Neural crest cell (in vitro differentiated cells): Measurements from ENCODE around the gene FCN1. TPM values are rescaled to one million over a fixed set of nuclear protein-coding genes. Genes with fewer than 3 reads are reported as not detected.

Source experiments
- DNase-seq: peaks from one replicate; pipeline ENCODE4 v3.0.0; 2021; ENCODE audit warnings: low read depth, mixed read lengths, low spot score
- H3K27ac Mint-ChIP-seq: one replicate; pipeline ENCODE4 v1.8.0; 2021; ENCODE audit warnings: mild to moderate bottlenecking, mixed read lengths; ENCODE audit not compliant: unreplicated experiment
- H3K27me3 Mint-ChIP-seq: 2 replicates; pipeline ENCODE4 v1.8.0; 2021; ENCODE audit warnings: low read depth, mild to moderate bottlenecking, mixed read lengths
- H3K36me3 Mint-ChIP-seq: 2 replicates; pipeline ENCODE4 v1.8.0; 2021; ENCODE audit warnings: low read depth, mild to moderate bottlenecking, mixed read lengths
- H3K4me1 Mint-ChIP-seq: 2 replicates; pipeline ENCODE4 v1.8.0; 2021; ENCODE audit warnings: mixed read lengths
- H3K4me3 Mint-ChIP-seq: one replicate; pipeline ENCODE4 v1.8.0; 2021; ENCODE audit warnings: mild to moderate bottlenecking, mixed read lengths
- H3K9me3 Mint-ChIP-seq: 2 replicates; pipeline ENCODE4 v1.8.0; 2021; ENCODE audit warnings: mixed read lengths
- total RNA-seq: library from RNA; stranded (reverse); gene quantifications from 2 replicates; pipeline ENCODE4 v1.2.1, GENCODE V29; 2021
- TF ChIP-seq, protein P1 (sequence below): fragments of 200-600 bp; sonication (generic); conservative IDR thresholded peaks from 2 replicates; pipeline ENCODE4 v1.5.0; 2021; ENCODE audit warnings: antibody characterized with exemption, mild to moderate bottlenecking

Gene FCN1
- total RNA-seq, 1 donor from 2014 or later, result not detected

DNA sequence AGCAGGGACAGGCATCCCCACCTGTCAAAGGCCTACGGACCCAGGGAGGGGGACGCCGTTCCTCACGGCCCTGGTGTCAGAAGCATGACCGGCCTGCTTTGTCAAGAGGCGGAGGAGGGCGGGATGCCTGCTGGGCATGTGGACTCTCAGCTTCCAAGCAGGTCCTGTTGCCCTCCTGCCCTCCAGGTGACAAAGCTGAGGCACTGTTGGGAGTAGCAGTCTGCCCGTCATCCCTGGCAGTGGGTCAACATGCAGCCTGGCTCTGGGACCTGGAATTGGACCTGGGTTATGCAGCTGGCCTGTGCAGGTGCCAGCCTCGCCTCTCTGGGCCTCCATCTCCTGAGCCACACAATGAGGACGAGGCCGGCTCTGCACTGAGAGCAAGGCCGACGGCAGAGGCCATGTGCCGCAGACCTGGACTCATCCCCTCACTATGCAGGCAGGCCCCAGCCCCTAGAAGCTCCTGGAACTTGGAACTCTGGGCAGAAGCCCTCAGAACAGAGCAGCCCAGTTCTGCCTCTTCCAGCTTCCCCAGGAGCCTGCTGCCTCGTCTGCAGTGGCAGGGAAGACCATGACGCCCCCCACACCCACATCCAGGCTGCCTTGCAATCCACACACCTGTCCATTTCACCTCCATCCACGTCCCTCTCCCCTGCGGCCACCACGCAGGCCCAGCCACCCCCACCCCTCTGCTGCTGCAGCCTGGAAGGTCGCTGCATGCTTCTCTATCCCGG lies 20.8 kb upstream of the FCN1 start:
- Mint-ChIP-seq H3K4me1 (peaks cover 23% of the 10 kb centered on the region), H3K9me3 (no peaks in the 10 kb centered on the region), H3K27me3 (no peaks in the 10 kb centered on the region), H3K36me3 (no peaks in the 10 kb centered on the region), H3K4me3 (no peak overlapping the region), H3K27ac (no peak overlapping the region)
- TF ChIP-seq, protein P1, sequence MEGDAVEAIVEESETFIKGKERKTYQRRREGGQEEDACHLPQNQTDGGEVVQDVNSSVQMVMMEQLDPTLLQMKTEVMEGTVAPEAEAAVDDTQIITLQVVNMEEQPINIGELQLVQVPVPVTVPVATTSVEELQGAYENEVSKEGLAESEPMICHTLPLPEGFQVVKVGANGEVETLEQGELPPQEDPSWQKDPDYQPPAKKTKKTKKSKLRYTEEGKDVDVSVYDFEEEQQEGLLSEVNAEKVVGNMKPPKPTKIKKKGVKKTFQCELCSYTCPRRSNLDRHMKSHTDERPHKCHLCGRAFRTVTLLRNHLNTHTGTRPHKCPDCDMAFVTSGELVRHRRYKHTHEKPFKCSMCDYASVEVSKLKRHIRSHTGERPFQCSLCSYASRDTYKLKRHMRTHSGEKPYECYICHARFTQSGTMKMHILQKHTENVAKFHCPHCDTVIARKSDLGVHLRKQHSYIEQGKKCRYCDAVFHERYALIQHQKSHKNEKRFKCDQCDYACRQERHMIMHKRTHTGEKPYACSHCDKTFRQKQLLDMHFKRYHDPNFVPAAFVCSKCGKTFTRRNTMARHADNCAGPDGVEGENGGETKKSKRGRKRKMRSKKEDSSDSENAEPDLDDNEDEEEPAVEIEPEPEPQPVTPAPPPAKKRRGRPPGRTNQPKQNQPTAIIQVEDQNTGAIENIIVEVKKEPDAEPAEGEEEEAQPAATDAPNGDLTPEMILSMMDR, result no peak
- DNase-seq, result no peak

DNA sequence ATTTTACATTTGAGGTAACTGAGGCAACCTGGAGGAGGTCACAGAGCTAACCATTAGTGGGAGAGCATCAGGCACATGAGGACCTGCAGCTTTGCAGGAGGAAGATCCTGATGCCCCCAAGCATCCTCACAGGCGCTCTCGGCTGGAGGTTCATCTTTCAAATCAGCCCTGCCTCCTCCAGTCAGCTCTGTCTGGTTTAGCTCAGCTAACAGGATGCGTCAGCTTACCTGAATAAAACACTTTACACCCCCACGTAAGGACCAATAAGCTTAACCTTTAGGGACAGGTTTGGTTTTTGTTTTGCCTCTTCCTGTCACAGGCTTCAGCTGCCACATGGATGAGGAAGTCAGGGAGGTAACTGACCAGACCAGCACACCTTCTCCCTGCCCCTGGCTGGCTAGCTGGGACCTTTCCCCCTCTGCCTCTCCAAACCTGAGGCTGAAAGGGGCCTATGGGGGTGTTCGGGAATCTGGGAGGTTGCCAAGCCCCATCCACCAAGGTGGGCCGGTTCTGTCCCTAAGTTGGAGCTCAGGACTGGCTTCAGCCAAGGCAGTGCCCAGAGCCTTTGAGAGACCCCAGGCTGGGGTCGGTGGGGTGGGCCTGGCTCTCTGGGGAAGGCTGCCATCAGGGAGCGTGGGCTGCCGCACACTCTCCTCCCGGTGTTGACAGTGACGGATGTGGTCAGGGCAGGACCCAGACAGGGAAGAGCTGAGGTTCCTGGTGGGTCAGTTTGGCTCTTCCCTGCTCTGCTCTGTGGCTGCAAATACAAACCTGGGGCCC lies 20.0 kb upstream of the FCN1 start:
- Mint-ChIP-seq H3K36me3 (no peaks in the 10 kb centered on the region), H3K27ac (no peak overlapping the region), H3K27me3 (no peaks in the 10 kb centered on the region), H3K9me3 (no peaks in the 10 kb centered on the region), H3K4me3 (no peak overlapping the region), H3K4me1 (peaks cover 20% of the 10 kb centered on the region)
- TF ChIP-seq, protein P1, result no peak
- DNase-seq, result no peak

DNA sequence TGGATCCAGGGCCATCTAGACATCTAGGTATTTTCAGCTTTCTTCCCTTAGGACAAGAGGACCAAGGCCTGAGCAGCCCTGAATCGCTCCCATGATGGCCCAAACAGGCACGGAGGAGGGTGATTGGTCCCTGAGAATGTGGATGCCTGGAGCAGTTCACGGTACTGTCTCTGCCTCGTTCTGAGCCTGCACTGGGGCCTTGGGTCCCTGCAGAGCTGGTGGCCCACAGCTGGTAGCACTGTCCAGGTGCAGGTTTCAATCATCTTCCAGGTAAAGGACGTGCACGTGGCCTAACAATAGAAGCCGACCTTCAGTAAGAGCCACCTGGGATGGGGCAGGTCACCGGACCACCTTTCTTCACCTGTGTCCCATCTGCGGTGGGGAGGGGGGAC lies 19.4 kb upstream of the FCN1 start:
- Mint-ChIP-seq H3K9me3 (no peaks in the 10 kb centered on the region), H3K4me3 (no peak overlapping the region), H3K27me3 (no peaks in the 10 kb centered on the region), H3K36me3 (no peaks in the 10 kb centered on the region), H3K27ac (peak overlapping the region; percentile 43), H3K4me1 (peaks cover 14% of the 10 kb centered on the region)
- TF ChIP-seq, protein P1, result no peak
- no peak for DNase-seq

DNA sequence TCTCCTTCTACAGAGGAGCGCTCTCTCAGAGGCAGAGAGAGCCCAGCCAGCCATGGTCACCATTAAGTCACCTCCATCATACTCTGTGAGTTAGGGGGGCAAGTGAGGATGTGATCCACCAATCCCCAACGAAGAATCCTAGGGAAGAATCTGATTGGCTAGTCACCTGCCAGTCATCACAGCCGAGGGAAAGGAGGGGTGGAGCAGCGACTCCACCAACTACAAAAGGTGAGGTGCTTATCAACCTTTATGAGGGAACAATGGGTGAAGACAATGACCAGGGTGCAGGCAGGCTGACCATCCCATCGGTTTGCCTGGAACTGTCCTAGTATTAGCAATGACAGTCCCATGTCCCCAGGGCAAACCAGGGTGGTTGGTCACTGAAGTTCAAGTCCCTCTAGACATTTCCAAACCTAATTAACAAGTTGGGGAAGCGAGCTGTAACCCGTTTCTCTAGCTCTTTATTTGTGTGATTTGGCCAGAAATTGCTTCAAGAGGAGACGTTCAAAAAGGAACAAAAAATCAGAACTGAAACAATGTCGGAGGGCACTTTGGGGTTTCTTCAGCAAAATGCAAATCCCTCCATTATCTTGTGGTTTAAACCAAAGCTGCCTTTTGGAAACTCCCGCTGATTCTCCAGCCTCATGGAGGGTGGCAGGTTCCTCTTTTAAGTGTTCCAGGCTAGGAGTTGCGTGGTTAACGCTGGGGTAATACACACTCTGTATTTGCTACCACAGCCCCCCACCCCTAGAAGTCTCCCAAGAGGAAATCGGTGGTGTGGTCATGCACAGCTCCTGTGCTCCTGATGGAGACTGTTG lies 18.8 kb upstream of the FCN1 start:
- no peak for DNase-seq
- H3K27ac Mint-ChIP-seq, result peak overlapping the region; percentile 43
- TF ChIP-seq, protein P1, result no peak
- no peaks in the 10 kb centered on the region for H3K27me3 Mint-ChIP-seq
- H3K4me3 Mint-ChIP-seq, result no peak overlapping the region
- H3K4me1 Mint-ChIP-seq, result peaks cover 9% of the 10 kb centered on the region
- no peaks in the 10 kb centered on the region for H3K9me3 Mint-ChIP-seq
- no peaks in the 10 kb centered on the region for H3K36me3 Mint-ChIP-seq

DNA sequence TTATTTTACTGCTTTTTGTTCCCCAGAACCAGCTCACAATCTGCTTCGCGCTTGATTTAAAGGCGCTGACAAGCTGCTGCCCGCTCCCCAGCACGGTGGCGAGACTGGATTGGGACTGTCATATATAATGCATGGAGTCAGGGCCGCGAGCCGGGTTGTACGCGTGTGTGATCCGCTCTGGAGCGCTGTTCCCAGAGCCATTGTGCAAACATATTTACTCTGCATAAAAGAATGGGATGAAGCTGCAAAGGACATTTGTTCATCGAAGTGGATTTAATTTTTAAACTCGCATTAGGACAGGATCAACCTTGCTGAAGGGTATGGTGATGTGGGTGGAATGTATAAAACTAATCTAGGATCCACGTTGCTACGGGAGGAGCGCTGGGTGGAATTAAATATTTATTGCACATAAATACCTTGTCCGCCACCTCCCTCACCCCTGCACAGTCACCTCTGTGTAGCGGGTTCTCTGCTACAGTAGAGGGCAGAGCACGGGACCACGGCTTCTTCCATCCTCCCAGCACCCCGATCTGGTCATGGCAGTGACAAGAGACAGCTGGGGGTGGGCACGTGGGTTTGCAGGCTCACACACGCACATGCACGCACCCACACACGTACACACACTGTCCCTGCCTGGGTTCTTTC lies 18.1 kb upstream of the FCN1 start:
- Mint-ChIP-seq H3K27me3 (no peaks in the 10 kb centered on the region), H3K36me3 (no peaks in the 10 kb centered on the region), H3K4me3 (no peak overlapping the region), H3K9me3 (no peaks in the 10 kb centered on the region), H3K4me1 (peaks cover 9% of the 10 kb centered on the region), H3K27ac (no peak overlapping the region)
- TF ChIP-seq, protein P1, result no peak
- no peak for DNase-seq
